IPS-18c (cell line): Measurements from ENCODE around the gene AIMP1.
"Not testable (repeated sequence)": the region's sequence is repeated elsewhere in the genome, so short reads cannot be mapped to it uniquely, and the experiment has no call there.

Source experiments
- H3K4me3 ChIP-seq: 2 replicates; pipeline ENCODE4 v1.7.0; 2013; ENCODE audit warnings: low read depth, mild to moderate bottlenecking, low read length, moderate library complexity; ENCODE audit not compliant: insufficient read depth
- H3K9me3 ChIP-seq: one replicate; pipeline ENCODE4 v1.6.1; 2013; ENCODE audit warnings: mild to moderate bottlenecking, low read length, moderate library complexity; ENCODE audit not compliant: control insufficient read depth, insufficient read depth

The AIMP1 gene

DNA sequence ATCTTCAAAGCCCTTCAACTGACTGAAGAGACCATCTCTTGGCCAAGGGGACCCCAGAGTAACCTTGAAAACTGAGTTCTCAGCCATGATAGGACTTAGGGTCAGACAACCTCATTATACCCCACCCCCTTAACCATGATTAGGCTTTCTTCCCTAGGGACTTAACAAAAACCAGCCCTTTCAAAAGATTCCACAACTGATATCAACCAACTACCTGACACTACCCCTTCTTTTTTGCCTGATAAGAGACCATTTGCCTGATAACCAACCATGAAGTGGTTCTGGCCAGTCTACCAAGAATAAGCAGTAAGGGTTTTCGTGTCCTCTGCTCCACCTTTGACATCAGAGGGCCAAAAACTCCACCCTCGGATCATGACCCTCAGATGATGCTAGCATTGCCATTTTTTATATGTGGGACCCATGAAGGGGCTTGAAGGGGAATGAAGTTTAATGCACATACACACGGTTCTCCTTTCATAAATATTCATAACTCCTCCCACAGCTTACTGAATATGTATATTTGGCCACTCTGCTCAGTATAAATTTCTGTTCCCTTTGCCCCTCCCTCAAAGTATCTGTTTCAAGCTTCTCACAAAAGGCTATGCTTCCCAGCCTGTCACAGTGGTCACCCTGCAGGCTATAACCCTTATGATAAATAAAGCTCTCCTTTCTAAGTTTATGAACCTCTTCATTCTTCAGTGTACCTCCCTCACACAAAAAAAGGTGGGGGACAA, 12.6 kb upstream of the AIMP1 start:
- H3K4me3 ChIP-seq: no peak overlapping the region
- no peaks in the 10 kb centered on the region for H3K9me3 ChIP-seq

DNA sequence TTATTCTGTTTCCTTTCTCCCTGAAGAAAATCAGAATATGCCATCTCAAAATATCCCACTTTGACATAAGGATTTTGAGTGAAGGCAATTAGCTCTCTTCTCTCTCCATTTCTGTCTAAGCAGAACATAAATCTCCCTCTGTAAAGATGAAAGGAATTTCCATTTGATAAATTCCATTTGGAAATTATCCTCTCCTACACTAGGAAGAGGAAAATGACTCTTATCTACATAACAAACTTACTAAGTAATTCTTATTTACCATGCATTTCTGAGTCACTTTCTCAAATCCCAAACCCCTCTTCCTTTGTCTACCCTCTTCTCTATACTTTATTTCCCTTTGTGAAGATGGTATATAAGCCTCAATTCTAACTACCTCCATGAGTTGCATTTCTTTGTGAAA, 11.7 kb upstream of the AIMP1 start:
- Histone ChIP-seq H3K4me3 (no peak overlapping the region), H3K9me3 (no peaks in the 10 kb centered on the region)

DNA sequence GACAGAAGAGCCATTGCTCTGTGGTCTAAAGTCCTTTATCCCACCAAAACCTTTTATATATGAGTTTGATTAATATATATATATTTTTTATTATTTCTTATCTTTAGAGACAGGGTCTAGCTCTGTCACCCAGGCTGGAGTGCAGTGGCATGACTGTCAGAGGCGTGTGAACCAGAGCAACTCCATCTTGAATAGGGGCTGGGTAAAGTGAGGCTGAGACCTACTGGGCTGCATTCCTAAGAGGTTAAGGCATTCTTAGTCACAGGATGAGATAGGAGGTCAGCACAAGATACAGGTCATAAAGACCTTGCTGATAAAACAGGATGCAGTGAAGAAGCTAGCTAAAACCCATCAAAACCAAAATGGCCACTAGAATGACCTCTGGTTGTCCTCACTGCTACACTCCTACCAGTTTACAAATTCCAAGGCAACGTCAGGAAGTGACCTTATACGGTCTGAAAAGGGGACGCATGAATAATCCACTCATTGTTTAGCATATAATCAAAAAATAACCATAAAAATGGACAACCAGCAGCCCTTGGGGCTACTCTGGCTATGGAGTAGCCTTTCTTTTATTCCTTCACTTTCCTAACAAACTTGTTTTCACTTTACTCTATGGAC, 10.8 kb upstream of the AIMP1 start:
- H3K4me3 ChIP-seq: no peak overlapping the region
- H3K9me3 ChIP-seq: no peaks in the 10 kb centered on the region

DNA sequence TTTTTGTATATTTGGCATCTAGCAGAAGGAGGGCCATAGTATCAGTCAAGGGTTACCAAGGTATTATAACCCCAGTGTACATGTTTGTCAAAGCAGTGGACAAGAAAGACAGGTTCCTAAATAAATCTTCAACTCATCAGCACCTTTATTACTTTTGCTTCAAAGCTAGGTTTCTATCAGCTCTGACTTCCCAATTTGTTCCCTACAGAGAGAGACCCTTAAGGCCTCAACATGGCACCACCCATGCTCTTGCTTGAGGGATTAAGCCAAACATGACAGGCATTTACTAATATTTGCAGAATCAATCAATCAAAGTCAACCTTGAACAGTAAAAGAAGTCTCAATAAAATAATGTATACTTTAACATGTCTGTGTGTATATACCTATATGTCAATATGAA, 9.8 kb upstream of the AIMP1 start:
- Histone ChIP-seq H3K9me3 (no peaks in the 10 kb centered on the region), H3K4me3 (no peak overlapping the region)

DNA sequence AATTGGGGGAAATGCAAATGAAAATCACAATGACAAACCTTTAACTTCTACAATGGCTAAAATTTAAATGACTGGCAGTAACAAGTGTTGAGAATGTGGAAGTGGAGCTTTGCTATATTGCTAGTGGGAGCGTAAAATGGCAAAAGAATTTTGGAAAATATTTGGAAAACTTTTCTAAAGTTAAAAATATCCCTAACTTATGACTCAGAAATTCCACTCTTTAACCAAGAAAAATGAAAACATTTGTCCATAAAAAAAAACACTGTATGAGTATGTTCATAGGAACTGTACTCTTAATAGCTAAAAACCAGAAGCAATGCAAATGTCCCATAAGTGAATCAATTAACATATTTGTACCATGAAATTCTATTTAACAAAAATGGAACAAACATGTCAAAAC, 4.0 kb upstream of the AIMP1 start:
- no peak overlapping the region for H3K4me3 ChIP-seq
- no peaks in the 10 kb centered on the region for H3K9me3 ChIP-seq

DNA sequence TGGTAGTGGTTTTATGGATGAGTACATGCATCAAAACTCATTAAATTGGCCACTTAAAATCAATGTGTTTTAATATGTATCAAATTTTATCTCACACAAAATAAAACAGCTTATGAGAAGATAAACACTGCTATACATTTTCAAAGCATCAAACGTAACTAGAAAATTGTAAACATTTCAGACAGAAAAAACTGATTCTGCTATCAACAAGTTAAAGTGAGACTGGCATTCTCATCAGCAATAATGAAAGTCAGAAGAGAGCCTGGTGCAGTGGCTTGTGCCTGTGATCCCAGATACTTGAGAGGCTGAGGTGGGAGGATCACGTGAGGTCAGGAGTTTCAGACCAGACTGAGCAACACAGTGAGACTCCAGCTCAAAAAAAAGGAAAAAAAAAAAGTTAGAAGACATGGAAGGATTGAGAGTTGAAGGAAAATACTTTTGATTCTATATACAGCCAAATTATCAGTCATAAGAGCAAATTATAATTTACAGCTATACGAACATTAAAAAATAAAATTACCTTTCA, 3.3 kb upstream of the AIMP1 start:
- no peak overlapping the region for H3K4me3 ChIP-seq
- H3K9me3 ChIP-seq: no peaks in the 10 kb centered on the region

DNA sequence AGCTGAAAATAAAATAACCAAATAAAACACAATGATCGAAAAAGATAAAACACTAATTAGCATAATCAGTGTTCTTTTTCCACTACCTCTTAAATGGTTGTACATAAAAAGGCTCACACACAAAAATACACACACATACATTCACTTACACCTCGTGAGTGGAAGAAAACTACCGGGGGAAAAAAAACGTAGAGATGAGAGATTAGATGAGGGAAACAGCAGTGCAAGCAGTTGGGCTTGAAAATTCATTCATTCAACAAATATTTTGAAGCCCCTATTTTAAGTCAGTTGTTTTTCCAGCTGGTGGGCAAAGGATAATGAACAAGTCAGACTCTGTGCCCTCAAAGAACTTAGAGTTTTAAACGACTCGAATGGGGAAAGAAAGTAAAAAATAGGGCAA, 1.4 kb upstream of the AIMP1 start:
- Histone ChIP-seq H3K4me3 (peak overlapping the region; percentile 89; the same call in 1 of the 2 replicates), H3K9me3 (no peaks in the 10 kb centered on the region)

DNA sequence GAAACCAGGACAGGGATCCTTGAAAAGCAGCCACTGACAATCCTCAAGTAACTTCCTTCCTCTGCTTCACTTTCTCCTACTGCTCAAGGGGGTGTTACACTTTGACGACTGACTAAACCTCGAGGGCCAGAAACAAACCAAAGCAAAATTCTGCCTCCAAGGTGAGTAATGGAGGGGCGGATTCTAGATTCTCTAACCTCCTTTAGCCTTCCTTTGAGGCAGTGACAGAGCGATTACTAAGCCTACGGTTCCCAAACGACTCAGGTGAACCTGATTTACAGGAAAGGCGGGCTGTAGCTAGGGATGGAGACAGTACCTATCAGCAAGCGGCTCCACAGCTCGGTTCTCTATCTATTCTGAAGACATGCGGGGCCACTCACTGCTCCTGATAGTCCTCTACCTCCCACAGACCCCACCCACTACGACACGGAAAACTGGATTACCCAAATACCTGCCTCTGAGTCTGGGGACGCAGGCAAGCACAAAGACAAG, 828 bp upstream of the AIMP1 start:
- H3K9me3 ChIP-seq: peaks cover 3% of the 10 kb centered on the region
- peak overlapping the region; percentile 89 for H3K4me3 ChIP-seq

DNA sequence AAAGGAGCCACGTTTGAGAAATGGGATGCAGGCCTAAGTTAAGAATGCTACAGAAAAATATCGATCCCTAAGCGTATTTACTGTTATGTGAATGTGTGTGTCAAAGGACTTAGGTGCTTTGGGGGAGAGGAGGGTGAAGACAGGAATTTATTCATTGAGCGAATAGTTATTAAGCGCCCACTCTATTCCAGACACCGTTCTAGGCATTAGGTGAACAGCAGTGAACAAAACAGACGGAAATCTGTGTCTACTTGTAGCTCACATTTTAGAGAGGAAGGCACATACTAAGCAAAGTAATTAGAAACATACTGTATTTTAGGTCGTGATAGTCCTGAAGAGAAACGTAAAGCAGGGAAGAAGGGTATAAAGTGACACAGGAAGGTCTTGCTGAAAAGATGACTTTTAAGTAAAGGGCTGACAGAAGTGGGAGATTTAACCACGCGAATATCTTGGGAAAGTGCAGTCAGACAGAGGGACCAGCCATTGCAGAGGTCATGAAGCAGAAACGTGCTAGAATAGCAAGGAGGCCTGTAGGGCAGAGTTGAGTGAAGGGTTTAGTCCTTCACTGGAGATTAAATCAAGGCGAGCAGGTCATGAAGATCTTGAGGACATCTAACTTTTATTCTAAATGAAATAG, 541 bp downstream of the AIMP1 start:
- Histone ChIP-seq H3K9me3 (peaks cover 3% of the 10 kb centered on the region), H3K4me3 (peak overlapping the region; percentile 89)

DNA sequence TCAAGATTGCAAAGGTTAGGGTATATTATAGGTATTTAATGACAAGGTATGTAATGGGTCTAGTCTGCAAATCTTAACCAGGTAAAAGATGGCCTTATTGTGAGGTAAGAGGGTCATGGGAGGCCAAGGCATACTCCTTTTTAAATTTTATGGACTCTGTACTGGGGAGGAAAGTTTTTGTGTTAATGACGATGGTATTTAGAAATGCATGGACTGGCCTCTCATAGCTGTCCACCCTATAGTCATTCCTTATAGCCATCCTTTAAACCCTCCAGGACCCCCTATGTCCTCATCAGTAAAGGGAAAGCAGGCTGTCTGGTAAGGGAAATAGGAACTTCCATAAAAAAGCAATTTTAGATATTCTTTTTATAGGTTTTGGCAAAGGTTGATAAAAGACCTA, 1.5 kb downstream of the AIMP1 start:
- no peak overlapping the region for H3K4me3 ChIP-seq
- peaks cover 3% of the 10 kb centered on the region for H3K9me3 ChIP-seq

DNA sequence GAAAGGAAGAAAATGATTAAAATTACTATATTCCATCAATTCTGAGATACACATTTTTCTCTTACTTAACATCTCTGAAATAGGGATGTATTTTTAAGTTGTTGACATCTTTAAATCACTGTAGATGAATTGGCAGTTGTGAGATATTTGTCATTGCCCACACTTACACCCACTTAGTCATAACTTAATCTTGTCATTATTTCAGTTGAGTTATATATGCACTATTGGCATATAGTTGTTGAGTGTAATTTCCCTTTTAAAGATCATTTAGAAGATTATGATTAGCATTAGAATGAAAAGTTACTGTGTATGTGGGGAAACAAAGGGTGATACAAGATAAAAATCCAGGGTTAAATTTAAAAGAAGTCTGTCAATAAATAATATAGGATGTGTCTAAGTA, 2.2 kb downstream of the AIMP1 start:
- peaks cover 3% of the 10 kb centered on the region for H3K9me3 ChIP-seq
- no peak overlapping the region for H3K4me3 ChIP-seq

DNA sequence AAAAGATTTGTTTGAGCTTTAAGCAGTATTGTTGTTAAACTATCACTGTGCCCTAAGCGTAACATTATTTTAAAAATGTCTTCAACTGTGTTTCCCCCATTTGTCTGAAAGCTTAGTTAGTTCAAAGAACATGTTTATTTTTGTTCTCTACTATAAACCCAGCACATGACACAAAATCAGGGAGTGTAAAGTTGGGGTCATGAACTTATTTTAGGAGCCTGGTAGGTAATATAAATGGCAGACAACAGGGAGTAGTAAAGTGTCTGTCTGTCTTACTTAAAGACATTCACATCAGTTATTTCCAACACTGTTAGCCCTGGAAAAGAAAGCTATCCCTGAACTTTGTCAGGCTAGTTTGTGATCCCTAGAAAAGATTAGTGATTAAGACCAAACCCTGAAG, 3.9 kb downstream of the AIMP1 start:
- Histone ChIP-seq H3K4me3 (no peak overlapping the region), H3K9me3 (peaks cover 3% of the 10 kb centered on the region)

DNA sequence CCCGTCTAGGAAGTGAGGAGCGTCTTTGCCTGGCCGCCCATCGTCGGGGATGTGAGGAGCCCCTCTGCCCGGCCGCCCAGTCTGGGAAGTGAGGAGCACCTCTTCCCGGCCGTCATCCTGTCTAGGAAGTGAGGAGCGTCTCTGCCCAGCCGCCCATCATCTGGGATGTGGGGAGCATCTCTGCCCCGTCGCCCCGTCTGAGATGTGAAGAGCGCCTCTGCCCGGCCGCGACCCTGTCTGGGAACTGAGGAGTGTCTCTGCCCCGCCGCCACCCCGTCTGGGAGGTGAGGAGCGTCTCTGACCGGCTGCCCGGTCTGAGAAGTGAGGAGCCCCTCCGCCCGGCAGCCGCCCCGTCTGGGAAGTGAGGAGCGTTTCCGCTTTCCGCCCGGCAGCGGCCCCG, 4.8 kb downstream of the AIMP1 start:
- not testable (repeated sequence) for H3K9me3 ChIP-seq, H3K4me3 ChIP-seq

DNA sequence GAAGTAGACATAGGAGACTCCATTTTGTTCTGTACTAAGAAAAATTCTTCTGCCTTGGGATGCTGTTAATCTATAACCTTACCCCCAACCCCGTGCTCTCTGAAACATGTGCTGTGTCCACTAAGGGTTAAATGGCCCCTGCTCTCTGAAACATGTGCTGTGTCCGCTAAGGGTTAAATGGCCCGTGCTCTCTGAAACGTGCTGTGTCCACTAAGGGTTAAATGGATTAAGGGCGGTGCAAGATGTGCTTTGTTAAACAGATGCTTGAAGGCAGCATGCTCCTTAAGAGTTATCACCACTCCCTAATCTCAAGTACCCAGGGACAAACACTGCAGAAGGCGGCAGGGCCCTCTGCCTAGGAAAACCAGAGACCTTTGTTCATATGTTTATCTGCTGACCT, 5.5 kb downstream of the AIMP1 start:
- H3K4me3 ChIP-seq, H3K9me3 ChIP-seq: not testable (repeated sequence)

DNA sequence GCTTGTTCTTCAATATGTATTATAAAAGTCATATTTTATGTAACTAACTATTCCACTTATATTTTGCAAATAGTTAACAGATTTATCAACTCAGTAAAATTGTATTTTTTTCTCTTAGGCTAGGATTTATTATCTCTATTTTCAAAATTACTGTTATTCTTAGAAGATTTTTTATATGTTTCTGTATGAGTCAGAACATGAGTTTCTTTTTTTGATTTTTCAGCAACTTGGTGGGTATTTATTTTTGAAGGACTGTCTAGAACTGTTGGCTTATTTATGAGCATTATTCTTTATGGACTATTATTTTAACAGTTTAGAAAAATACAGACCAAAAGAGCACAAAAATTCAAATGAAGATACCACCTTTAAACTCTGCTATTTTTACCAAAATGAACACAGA, 6.8 kb downstream of the AIMP1 start:
- Histone ChIP-seq H3K9me3 (peaks cover 3% of the 10 kb centered on the region), H3K4me3 (no peak overlapping the region)

DNA sequence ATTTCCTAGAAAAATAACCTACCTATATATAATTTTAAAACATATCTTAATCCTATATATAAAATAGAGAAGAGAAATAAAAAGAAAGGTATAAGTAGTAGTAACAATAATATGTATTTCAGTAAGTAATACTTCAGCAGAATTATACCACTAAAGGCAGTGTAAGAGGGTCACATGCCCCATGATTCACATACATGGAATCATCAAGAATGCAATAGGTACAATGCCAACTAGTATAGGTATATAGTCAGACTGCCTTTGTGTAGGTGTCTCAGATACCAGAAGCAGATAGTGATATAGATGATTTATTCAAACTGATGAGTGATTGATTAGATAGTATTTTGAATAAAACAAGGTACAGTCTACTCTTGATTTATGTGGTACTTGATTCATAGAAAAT, 9.4 kb downstream of the AIMP1 start:
- Histone ChIP-seq H3K4me3 (no peak overlapping the region), H3K9me3 (no peaks in the 10 kb centered on the region)

DNA sequence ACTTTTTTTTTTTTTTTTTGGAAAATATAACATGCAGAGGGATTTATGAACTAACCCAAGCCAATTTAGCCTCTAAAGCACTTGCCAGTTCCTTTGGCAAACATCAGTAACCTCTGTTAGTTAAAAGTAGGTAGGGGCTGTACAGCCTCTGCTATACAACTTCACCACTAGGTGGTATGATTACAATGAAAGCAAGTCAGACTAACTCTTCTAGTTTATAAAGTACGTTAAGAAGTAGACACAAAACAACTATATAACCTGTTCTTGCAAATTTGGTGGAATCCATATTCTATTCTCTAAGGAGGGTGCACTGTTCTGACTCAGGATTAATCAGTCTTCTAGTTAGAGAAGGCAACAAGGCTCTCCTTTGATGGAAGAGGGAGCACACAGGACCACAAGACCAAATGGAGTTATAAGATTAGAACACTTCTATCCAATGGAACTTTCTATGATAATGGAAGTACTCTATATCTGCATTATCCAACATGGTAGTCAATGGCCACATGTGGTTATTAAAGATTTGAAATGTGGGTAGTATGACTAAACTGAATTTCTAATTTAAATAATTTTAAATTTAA, 12.8 kb downstream of the AIMP1 start:
- Histone ChIP-seq H3K4me3 (no peak overlapping the region), H3K9me3 (no peaks in the 10 kb centered on the region)

DNA sequence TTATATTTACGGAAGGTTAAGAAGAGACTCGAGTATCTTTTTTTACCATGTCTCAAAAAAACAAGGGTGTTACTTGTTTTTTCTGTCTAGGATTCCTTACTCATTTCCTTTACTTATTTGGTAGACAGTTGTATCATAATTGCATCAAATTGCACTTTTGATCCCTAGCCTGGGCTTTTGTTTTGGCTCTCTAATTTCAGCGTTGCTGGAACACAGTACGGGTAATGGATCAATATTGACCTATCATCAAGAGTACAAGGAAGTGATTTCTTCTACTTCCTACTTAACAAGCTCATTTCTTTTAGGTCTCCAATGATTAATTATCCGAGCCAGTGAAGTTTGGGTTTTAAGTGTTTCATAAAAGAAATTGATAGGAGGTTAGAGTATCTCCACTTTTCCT, 16.8 kb downstream of the AIMP1 start:
- Histone ChIP-seq H3K9me3 (peaks cover 3% of the 10 kb centered on the region), H3K4me3 (no peak overlapping the region)
